ENCODE results near the gene GPS1. TPM values are rescaled to one million over a fixed set of nuclear protein-coding genes. Genes with fewer than 3 reads are reported as not detected.

The GPS1 gene
- total RNA-seq = 100 to 1,000 TPM in 1 of 2 donors, 10 to 100 TPM in 1; 63.4 to 125 TPM
- polyA plus RNA-seq (ENCODE audit: insufficient read length in 2 of 2) = 100 to 1,000 TPM; 151 to 165 TPM
- long read RNA-seq, donor 1, transcript GPS1-208 (13 exons, 1,874 nt) = major isoform, 33 of 170 reads
- long read RNA-seq, donor 1, partial matches to known transcripts = 89 of 170 reads
- long read RNA-seq, donor 1, other reads (novel, unspliced or antisense) = 35 of 170 reads
- long read RNA-seq, donor 2, transcript GPS1-208 (13 exons, 1,874 nt) = major isoform, 7 of 16 reads
- long read RNA-seq, donor 2, partial matches to known transcripts = 5 of 16 reads
- long read RNA-seq, donor 2, other reads (novel, unspliced or antisense) = 0 of 16 reads
- long read RNA-seq, donor 3, transcript GPS1-208 (13 exons, 1,874 nt) = major isoform, 6 of 28 reads
- long read RNA-seq, donor 3, partial matches to known transcripts = 15 of 28 reads
- long read RNA-seq, donor 3, other reads (novel, unspliced or antisense) = 0 of 28 reads
- long read RNA-seq, donor 4, transcript GPS1-208 (13 exons, 1,874 nt) = major isoform, 12 of 33 reads
- long read RNA-seq, donor 4, partial matches to known transcripts = 18 of 33 reads
- long read RNA-seq, donor 4, other reads (novel, unspliced or antisense) = 0 of 33 reads

- H3K4me1 ChIP-seq (ENCODE audit: control insufficient read depth, insufficient read depth, low read length) = peaks cover 43% of the 10 kb centered on the region
- H3K4me3 ChIP-seq (ENCODE audit: low read depth, low read length) = peak within 1 kb of the TSS; percentile 58
- H3K27me3 ChIP-seq (ENCODE audit: control insufficient read depth, insufficient read depth, low read length) = no peaks in the 10 kb centered on the region
- no peak within 1 kb of the TSS for H3K27ac ChIP-seq (ENCODE audit: low read depth, low read length)
- DNase-seq (ENCODE audit: low read depth in 4 of 6, low spot score in 6 of 6) = peak in 4 of 6 donors; percentile 51 to 88 (median 72)
- H3K9me3 ChIP-seq (ENCODE audit: control insufficient read depth, insufficient read depth, low read length) = no peaks in the 10 kb centered on the region
- WGBS (ENCODE audit: insufficient coverage) = under 1% methylated on average over 94 of the region's 94 CpGs
- H3K36me3 ChIP-seq (ENCODE audit: control insufficient read depth, insufficient read depth, low read length) = peaks cover 80% of the 10 kb centered on the region
Measured at GRCh38 chr17:82051776-82052637, at the start of gene GPS1, which contains the start of gene RFNG. Gene GPS1, plus strand, starts transcription at chr17:82051898. Its CDS starts 34 bp downstream, at chr17:82051932. Gene RFNG, minus strand, starts transcription at chr17:82051811. Its CDS starts 45 bp downstream, at chr17:82051766.

- H3K4me1 ChIP-seq (ENCODE audit: control insufficient read depth, insufficient read depth, low read length) = peaks cover 59% of the 10 kb centered on the region
- no peak overlapping the region for H3K4me3 ChIP-seq (ENCODE audit: low read depth, low read length)
- H3K27ac ChIP-seq (ENCODE audit: low read depth, low read length) = no peak overlapping the region
- H3K27me3 ChIP-seq (ENCODE audit: control insufficient read depth, insufficient read depth, low read length) = no peaks in the 10 kb centered on the region
- H3K9me3 ChIP-seq (ENCODE audit: control insufficient read depth, insufficient read depth, low read length) = no peaks in the 10 kb centered on the region
- DNase-seq (ENCODE audit: low read depth in 4 of 6, low spot score in 6 of 6) = no peak
- peaks cover 84% of the 10 kb centered on the region for H3K36me3 ChIP-seq (ENCODE audit: control insufficient read depth, insufficient read depth, low read length)
- WGBS (ENCODE audit: insufficient coverage) = 56% methylated on average over 45 of the region's 53 CpGs
Measured at GRCh38 chr17:82003411-82004381, 48.0 kb upstream of the GPS1 start.

GRCh38 chr17:82004517-82005455, 46.9 kb upstream of the GPS1 start:
- peaks cover 65% of the 10 kb centered on the region for H3K4me1 ChIP-seq (ENCODE audit: control insufficient read depth, insufficient read depth, low read length)
- H3K27me3 ChIP-seq (ENCODE audit: control insufficient read depth, insufficient read depth, low read length) = no peaks in the 10 kb centered on the region
- 87% methylated on average over 41 of the region's 41 CpGs for WGBS (ENCODE audit: insufficient coverage)
- H3K36me3 ChIP-seq (ENCODE audit: control insufficient read depth, insufficient read depth, low read length) = peaks cover 86% of the 10 kb centered on the region
- DNase-seq (ENCODE audit: low read depth in 4 of 6, low spot score in 6 of 6) = no peak
- no peak overlapping the region for H3K27ac ChIP-seq (ENCODE audit: low read depth, low read length)
- H3K9me3 ChIP-seq (ENCODE audit: control insufficient read depth, insufficient read depth, low read length) = no peaks in the 10 kb centered on the region
- no peak overlapping the region for H3K4me3 ChIP-seq (ENCODE audit: low read depth, low read length)

- peaks cover 84% of the 10 kb centered on the region for H3K36me3 ChIP-seq (ENCODE audit: control insufficient read depth, insufficient read depth, low read length)
- H3K4me3 ChIP-seq (ENCODE audit: low read depth, low read length) = no peak overlapping the region
- H3K27ac ChIP-seq (ENCODE audit: low read depth, low read length) = no peak overlapping the region
- no peak for DNase-seq (ENCODE audit: low read depth in 4 of 6, low spot score in 6 of 6)
- no peaks in the 10 kb centered on the region for H3K27me3 ChIP-seq (ENCODE audit: control insufficient read depth, insufficient read depth, low read length)
- peaks cover 55% of the 10 kb centered on the region for H3K4me1 ChIP-seq (ENCODE audit: control insufficient read depth, insufficient read depth, low read length)
- 88% methylated on average over 28 of the region's 30 CpGs for WGBS (ENCODE audit: insufficient coverage)
- H3K9me3 ChIP-seq (ENCODE audit: control insufficient read depth, insufficient read depth, low read length) = no peaks in the 10 kb centered on the region
Measured at GRCh38 chr17:82005701-82006348, 45.9 kb upstream of the GPS1 start.

- no peak overlapping the region for H3K4me3 ChIP-seq (ENCODE audit: low read depth, low read length)
- H3K36me3 ChIP-seq (ENCODE audit: control insufficient read depth, insufficient read depth, low read length) = peaks cover 84% of the 10 kb centered on the region
- H3K27me3 ChIP-seq (ENCODE audit: control insufficient read depth, insufficient read depth, low read length) = no peaks in the 10 kb centered on the region
- peaks cover 49% of the 10 kb centered on the region for H3K4me1 ChIP-seq (ENCODE audit: control insufficient read depth, insufficient read depth, low read length)
- DNase-seq (ENCODE audit: low read depth in 4 of 6, low spot score in 6 of 6) = peak in 1 of 6 donors; percentile 72
- H3K27ac ChIP-seq (ENCODE audit: low read depth, low read length) = no peak overlapping the region
- no peaks in the 10 kb centered on the region for H3K9me3 ChIP-seq (ENCODE audit: control insufficient read depth, insufficient read depth, low read length)
- 85% methylated on average over 16 of the region's 24 CpGs for WGBS (ENCODE audit: insufficient coverage)
Measured at GRCh38 chr17:82006468-82007227, 45.0 kb upstream of the GPS1 start.

GRCh38 chr17:82007228-82007494, 44.5 kb upstream of the GPS1 start:
- H3K4me3 ChIP-seq (ENCODE audit: low read depth, low read length) = no peak overlapping the region
- no peaks in the 10 kb centered on the region for H3K27me3 ChIP-seq (ENCODE audit: control insufficient read depth, insufficient read depth, low read length)
- WGBS (ENCODE audit: insufficient coverage) = 90% methylated on average over 6 of the region's 6 CpGs
- peaks cover 53% of the 10 kb centered on the region for H3K4me1 ChIP-seq (ENCODE audit: control insufficient read depth, insufficient read depth, low read length)
- H3K27ac ChIP-seq (ENCODE audit: low read depth, low read length) = no peak overlapping the region
- H3K9me3 ChIP-seq (ENCODE audit: control insufficient read depth, insufficient read depth, low read length) = no peaks in the 10 kb centered on the region
- DNase-seq (ENCODE audit: low read depth in 4 of 6, low spot score in 6 of 6) = no peak
- H3K36me3 ChIP-seq (ENCODE audit: control insufficient read depth, insufficient read depth, low read length) = peaks cover 89% of the 10 kb centered on the region

- 72% methylated on average over 29 of the region's 30 CpGs for WGBS (ENCODE audit: insufficient coverage)
- peaks cover 58% of the 10 kb centered on the region for H3K4me1 ChIP-seq (ENCODE audit: control insufficient read depth, insufficient read depth, low read length)
- no peaks in the 10 kb centered on the region for H3K27me3 ChIP-seq (ENCODE audit: control insufficient read depth, insufficient read depth, low read length)
- H3K4me3 ChIP-seq (ENCODE audit: low read depth, low read length) = no peak overlapping the region
- H3K27ac ChIP-seq (ENCODE audit: low read depth, low read length) = no peak overlapping the region
- H3K36me3 ChIP-seq (ENCODE audit: control insufficient read depth, insufficient read depth, low read length) = peaks cover 94% of the 10 kb centered on the region
- DNase-seq (ENCODE audit: low read depth in 4 of 6, low spot score in 6 of 6) = no peak
- no peaks in the 10 kb centered on the region for H3K9me3 ChIP-seq (ENCODE audit: control insufficient read depth, insufficient read depth, low read length)
Measured at GRCh38 chr17:82007495-82008257, 44.0 kb upstream of the GPS1 start.

Measured in spinal cord (tissue), 10 donors.